PC-9 (cell line): ENCODE data around the gene MYDGF.

Experiments
- EZH2 ChIP-seq: fragments of 200-600 bp; sonication (generic); IDR thresholded peaks from 2 replicates; pipeline ENCODE4 v1.8.0; 2017; ENCODE audit warnings: antibody characterized with exemption, low read depth
- TF ChIP-seq, protein P1 (sequence below): fragments of 200-600 bp; sonication (generic); conservative IDR thresholded peaks from 2 replicates; pipeline ENCODE4 v1.6.1; 2017; ENCODE audit warnings: mixed run types, antibody characterized with exemption, mild to moderate bottlenecking, moderate library complexity

DNA sequence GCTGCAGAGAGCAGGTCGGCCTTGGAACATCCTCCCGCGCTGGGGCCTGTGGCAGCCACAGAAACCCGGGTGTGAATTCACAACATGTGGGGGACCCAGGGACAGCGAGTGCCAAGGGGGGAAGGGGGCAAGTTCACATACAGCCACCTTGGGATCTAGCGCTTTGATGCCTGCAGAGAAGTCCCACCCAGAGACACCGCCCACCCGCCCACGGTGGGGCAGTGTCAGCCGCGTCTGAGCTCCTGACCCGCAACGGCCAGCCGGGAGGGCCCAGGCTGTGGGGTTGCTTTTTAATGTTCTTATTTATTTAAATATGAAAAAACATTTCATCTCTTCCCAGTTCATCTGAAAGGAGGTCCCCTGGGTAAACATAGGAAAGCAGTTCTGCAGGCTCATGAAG, 12.9 kb downstream of the MYDGF start:
- TF ChIP-seq, protein P1, sequence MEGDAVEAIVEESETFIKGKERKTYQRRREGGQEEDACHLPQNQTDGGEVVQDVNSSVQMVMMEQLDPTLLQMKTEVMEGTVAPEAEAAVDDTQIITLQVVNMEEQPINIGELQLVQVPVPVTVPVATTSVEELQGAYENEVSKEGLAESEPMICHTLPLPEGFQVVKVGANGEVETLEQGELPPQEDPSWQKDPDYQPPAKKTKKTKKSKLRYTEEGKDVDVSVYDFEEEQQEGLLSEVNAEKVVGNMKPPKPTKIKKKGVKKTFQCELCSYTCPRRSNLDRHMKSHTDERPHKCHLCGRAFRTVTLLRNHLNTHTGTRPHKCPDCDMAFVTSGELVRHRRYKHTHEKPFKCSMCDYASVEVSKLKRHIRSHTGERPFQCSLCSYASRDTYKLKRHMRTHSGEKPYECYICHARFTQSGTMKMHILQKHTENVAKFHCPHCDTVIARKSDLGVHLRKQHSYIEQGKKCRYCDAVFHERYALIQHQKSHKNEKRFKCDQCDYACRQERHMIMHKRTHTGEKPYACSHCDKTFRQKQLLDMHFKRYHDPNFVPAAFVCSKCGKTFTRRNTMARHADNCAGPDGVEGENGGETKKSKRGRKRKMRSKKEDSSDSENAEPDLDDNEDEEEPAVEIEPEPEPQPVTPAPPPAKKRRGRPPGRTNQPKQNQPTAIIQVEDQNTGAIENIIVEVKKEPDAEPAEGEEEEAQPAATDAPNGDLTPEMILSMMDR: no peak
- no peak for TF ChIP-seq EZH2
